ENCODE results near the gene KCNJ8. TPM values are rescaled to one million over a fixed set of nuclear protein-coding genes. Genes with fewer than 3 reads are reported as not detected.
"Not testable (repeated sequence)": the region's sequence is repeated elsewhere in the genome, so short reads cannot be mapped to it uniquely, and the experiment has no call there.

KCNJ8 gene
- total and polyA plus RNA-seq, 11 donors: 17.0 to 147 (median 56.5) TPM

- ATAC-seq: peak in 1 of 4 donors; percentile 72
- Histone ChIP-seq H3K27ac (peak overlapping the region in 2 of 12 donors; percentile 3 to 20), H3K4me3 (no peak overlapping the region), H3K9me3 (peaks cover 0 to 23% (median 0%) of the 10 kb centered on the region in 12 donors), H3K4me1 (peaks cover 0 to 23% (median 3%) of the 10 kb centered on the region in 12 donors), H3K27me3 (no peaks in the 10 kb centered on the region), H3K36me3 (no peaks in the 10 kb centered on the region)
- no peak for DNase-seq
- 65 to 74% (median 66%) methylated on average over 7 of the region's 7 CpGs for WGBS, 4 donors
- intact Hi-C loops (cut with DNase I): no loop called here
- TF ChIP-seq CTCF (IDR thresholded peaks at IDR 0.05) (no peak), POLR2A (IDR thresholded peaks at IDR 0.05) (no peak)
Observed at GRCh38 chr12:21788089-21788983, 13.8 kb upstream of the KCNJ8 start.

- DNase-seq (no peak), ATAC-seq (no peak)
- no peak overlapping the region for H3K4me3 ChIP-seq
- peak overlapping the region in 5 of 12 donors; percentile 1 to 18 (median 15) for H3K27ac ChIP-seq
- no peaks in the 10 kb centered on the region for H3K36me3 ChIP-seq
- intact Hi-C loops (cut with DNase I): no loop called here
- TF ChIP-seq POLR2A (IDR thresholded peaks at IDR 0.05) (no peak), CTCF (IDR thresholded peaks at IDR 0.05) (no peak)
- H3K9me3 ChIP-seq: peaks cover 0 to 15% (median 0%) of the 10 kb centered on the region in 12 donors
- no peaks in the 10 kb centered on the region for H3K27me3 ChIP-seq
- WGBS, 4 donors: 66 to 69% (median 68%) methylated on average over 3 of the region's 3 CpGs
- peaks cover 0 to 23% (median 3%) of the 10 kb centered on the region in 12 donors for H3K4me1 ChIP-seq
Observed at GRCh38 chr12:21786041-21786531, 11.6 kb upstream of the KCNJ8 start.

- DNase-seq; H3K36me3 ChIP-seq; H3K27me3 ChIP-seq; H3K27ac ChIP-seq; H3K9me3 ChIP-seq; intact Hi-C loops (cut with DNase I); H3K4me3 ChIP-seq; ATAC-seq: not testable (repeated sequence)
- 89 to 95% (median 93%) methylated on average over 3 of the region's 3 CpGs for WGBS, 4 donors
- H3K4me1 ChIP-seq: peaks cover 0 to 25% (median 5%) of the 10 kb centered on the region in 12 donors
Observed at GRCh38 chr12:21782723-21783122, 8.2 kb upstream of the KCNJ8 start.

- peak overlapping the region in 10 of 12 donors; percentile 4 to 78 (median 43) for H3K27ac ChIP-seq
- intact Hi-C loops (cut with DNase I): no loop called here
- DNase-seq: no peak
- H3K27me3 ChIP-seq: peaks cover 0 to 6% (median 0%) of the 10 kb centered on the region in 9 donors
- no peaks in the 10 kb centered on the region for H3K36me3 ChIP-seq
- H3K9me3 ChIP-seq: no peaks in the 10 kb centered on the region
- H3K4me3 ChIP-seq: no peak overlapping the region
- H3K4me1 ChIP-seq: peaks cover 0 to 21% (median 5%) of the 10 kb centered on the region in 12 donors
- 55 to 72% (median 57%) methylated on average over 3 of the region's 3 CpGs for WGBS, 4 donors
- no peak for TF ChIP-seq POLR2A (IDR thresholded peaks at IDR 0.05)
- no peak for TF ChIP-seq CTCF (IDR thresholded peaks at IDR 0.05)
- ATAC-seq: peak in 1 of 4 donors; percentile 52
Observed at GRCh38 chr12:21780786-21781185, 6.3 kb upstream of the KCNJ8 start.

Measured in heart left ventricle (tissue), 16 donors.